IMR-90 (cell line): ENCODE results near the gene CLEC6A. TPM values are rescaled to one million over a fixed set of nuclear protein-coding genes. Genes with fewer than 3 reads are reported as not detected.

ENCODE experiments used
- ATAC-seq: fragments of 200-7000 bp; cut with Tn5 transposase; 2 replicates; pipeline ENCODE4 v1.9.1; 2020; ENCODE audit warnings: low read depth, mild to moderate bottlenecking, moderate library complexity
- BruUV-seq: library from RNA; stranded (reverse); fragments of 400-500 nt; replicated peaks from 2 replicates; lab custom pipeline; 2021; lab: Mats Ljungman, UMichigan
- CTCF ChIA-PET: fragments of 300-600 bp; formaldehyde crosslinking; extraction: SDS; loops from one replicate; lab custom pipeline; 2021; ENCODE audit warnings: antibody characterized with exemption; lab: Yijun Ruan, JAX
- POLR2A ChIA-PET: fragments of 300-600 bp; sonication (Branson Sonifier 250); formaldehyde crosslinking; loops from one replicate; lab custom pipeline; 2022; ENCODE audit warnings: antibody characterized with exemption; ENCODE audit not compliant: unreplicated experiment; lab: Charles Lee
- DNase-seq: peaks from one replicate; pipeline ENCODE4 v3.0.0; 2013
- H2AFZ ChIP-seq: replicated peaks from 2 replicates; pipeline ENCODE3; 2013; ENCODE audit warnings: low read length, mild to moderate bottlenecking; ENCODE audit not compliant: poor library complexity
- H2AK5ac ChIP-seq: 2 replicates; pipeline ENCODE4 v1.6.1; 2013; ENCODE audit warnings: low read depth, low read length, inconsistent platforms
- H2AK9ac ChIP-seq: replicated peaks from 2 replicates; pipeline ENCODE3; 2013; ENCODE audit warnings: mild to moderate bottlenecking, low read depth, low read length, moderate library complexity; ENCODE audit not compliant: poor library complexity
- H2BK120ac ChIP-seq: 2 replicates; pipeline ENCODE4 v1.6.1; 2013; ENCODE audit warnings: low read depth, low read length, inconsistent platforms
- H2BK15ac ChIP-seq: 3 replicates; pipeline ENCODE4 v1.6.1; 2013; ENCODE audit warnings: low read depth, low read length, inconsistent platforms
- H2BK20ac ChIP-seq: 2 replicates; pipeline ENCODE4 v1.6.1; 2013; ENCODE audit warnings: low read depth, mild to moderate bottlenecking, inconsistent platforms, low read length, moderate library complexity
- H2BK5ac ChIP-seq: 2 replicates; pipeline ENCODE4 v1.6.1; 2013; ENCODE audit warnings: mild to moderate bottlenecking, low read depth, low read length, inconsistent platforms; ENCODE audit not compliant: poor library complexity, severe bottlenecking
- H3K14ac ChIP-seq: replicated peaks from 2 replicates; pipeline ENCODE4 v1.6.1; 2013; ENCODE audit warnings: low read depth, low read length, inconsistent platforms
- H3K18ac ChIP-seq: 2 replicates; pipeline ENCODE4 v1.6.1; 2013; ENCODE audit warnings: low read depth, low read length, control low read depth
- H3K23ac ChIP-seq: 2 replicates; pipeline ENCODE4 v1.6.1; 2013; ENCODE audit warnings: low read depth, low read length, inconsistent platforms
- H3K27ac ChIP-seq: 2 replicates; pipeline ENCODE4 v1.5.1; 2013; ENCODE audit warnings: mild to moderate bottlenecking, control low read depth, low read length; ENCODE audit not compliant: insufficient read depth
- H3K27me3 ChIP-seq: 2 replicates; pipeline ENCODE4 v1.6.1; 2013; ENCODE audit warnings: low read length; ENCODE audit not compliant: control insufficient read depth, insufficient read depth
- H3K36me3 ChIP-seq: 2 replicates; pipeline ENCODE4 v1.6.1; 2013; ENCODE audit warnings: low read length, mixed read lengths; ENCODE audit not compliant: control insufficient read depth, insufficient read depth
- H3K4ac ChIP-seq: 2 replicates; pipeline ENCODE4 v1.6.1; 2013; ENCODE audit warnings: low read depth, low read length, inconsistent platforms
- H3K4me1 ChIP-seq: 2 replicates; pipeline ENCODE4 v1.6.1; 2013; ENCODE audit warnings: low read length, mixed read lengths; ENCODE audit not compliant: control insufficient read depth, insufficient read depth
- H3K4me2 ChIP-seq: 2 replicates; pipeline ENCODE4 v1.6.1; 2013; ENCODE audit warnings: low read depth, mild to moderate bottlenecking, control low read depth, low read length, moderate library complexity
- H3K4me3 ChIP-seq: 2 replicates; pipeline ENCODE4 v1.5.1; 2013; ENCODE audit warnings: low read depth, mild to moderate bottlenecking, control low read depth, low read length, moderate library complexity; ENCODE audit not compliant: insufficient read depth
- H3K56ac ChIP-seq: 2 replicates; pipeline ENCODE4 v1.6.1; 2013; ENCODE audit warnings: low read length, inconsistent platforms; ENCODE audit not compliant: insufficient read depth; ENCODE audit errors: extremely low read depth
- H3K79me1 ChIP-seq, 2 experiments: 2 replicates each; pipeline ENCODE4 v1.6.1; 2013; ENCODE audit warnings: low read length in 2 of 2, inconsistent platforms in 1 of 2, low read depth in 1 of 2
- H3K9ac ChIP-seq: 2 replicates; pipeline ENCODE4 v1.6.1; 2013; ENCODE audit warnings: low read depth, low read length, control low read depth
- H3K9me1 ChIP-seq: 2 replicates; pipeline ENCODE4 v1.6.1; 2013; ENCODE audit warnings: low read length, inconsistent platforms; ENCODE audit not compliant: insufficient read depth
- H3K9me3 ChIP-seq: 2 replicates; pipeline ENCODE4 v1.6.1; 2013; ENCODE audit warnings: low read length; ENCODE audit not compliant: control insufficient read depth, insufficient read depth
- H4K20me1 ChIP-seq: 2 replicates; pipeline ENCODE4 v1.6.1; 2013; ENCODE audit warnings: low read length, inconsistent platforms; ENCODE audit not compliant: insufficient read depth
- H4K5ac ChIP-seq: 2 replicates; pipeline ENCODE4 v1.6.1; 2013; ENCODE audit warnings: mild to moderate bottlenecking, low read depth, low read length, control low read depth
- H4K8ac ChIP-seq, 2 experiments: 2 replicates each; pipeline ENCODE4 v1.6.1; 2013; ENCODE audit warnings: low read depth in 2 of 2, low read length in 2 of 2, control low read depth in 1 of 2, inconsistent platforms in 1 of 2
- H4K91ac ChIP-seq: 2 replicates; pipeline ENCODE4 v1.6.1; 2013; ENCODE audit warnings: low read depth, low read length, inconsistent platforms; ENCODE audit not compliant: insufficient read depth
- BHLHE40 ChIP-seq: fragments of 150-350 bp; IDR thresholded peaks from 2 replicates; pipeline ENCODE4 v1.6.1; 2016; ENCODE audit warnings: mild to moderate bottlenecking, low read depth, low read length
- CEBPB ChIP-seq: IDR thresholded peaks from 2 replicates; pipeline ENCODE4 v1.6.1; 2012; ENCODE audit warnings: low read depth, low read length, improper control_type of control experiment
- CHD1 ChIP-seq: IDR thresholded peaks from 2 replicates; pipeline ENCODE4 v1.6.1; 2012; ENCODE audit warnings: low read depth, low read length, improper control_type of control experiment
- FOS ChIP-seq: fragments of 150-350 bp; IDR thresholded peaks from 2 replicates; pipeline ENCODE4 v1.6.1; 2016; ENCODE audit warnings: low read depth, low read length
- MAFK ChIP-seq: IDR thresholded peaks from 2 replicates; pipeline ENCODE4 v1.6.1; 2012; ENCODE audit warnings: low read depth, low read length, improper control_type of control experiment
- MAZ ChIP-seq: IDR thresholded peaks from 2 replicates; pipeline ENCODE4 v1.6.1; 2012; ENCODE audit warnings: low read depth, mild to moderate bottlenecking, low read length, improper control_type of control experiment, moderate library complexity, borderline replicate concordance
- MXI1 ChIP-seq: IDR thresholded peaks from 2 replicates; pipeline ENCODE4 v1.6.1; 2012; ENCODE audit warnings: low read depth, mild to moderate bottlenecking, low read length, moderate library complexity, borderline replicate concordance
- NFE2L2 ChIP-seq: fragments of 150-350 bp; IDR thresholded peaks from 2 replicates; pipeline ENCODE4 v1.6.1; 2016; ENCODE audit warnings: low read depth, mild to moderate bottlenecking, low read length
- POLR2A ChIP-seq: IDR thresholded peaks from 2 replicates; pipeline ENCODE4 v1.6.1; 2012; ENCODE audit warnings: mild to moderate bottlenecking, low read depth, low read length
- RAD21 ChIP-seq: IDR thresholded peaks from 2 replicates; pipeline ENCODE4 v1.6.1; 2012; ENCODE audit warnings: low read length, improper control_type of control experiment
- RCOR1 ChIP-seq: IDR thresholded peaks from 2 replicates; pipeline ENCODE4 v1.6.1; 2012; ENCODE audit warnings: mild to moderate bottlenecking, low read length, improper control_type of control experiment; ENCODE audit not compliant: insufficient replicate concordance
- RFX5 ChIP-seq: IDR thresholded peaks from 2 replicates; pipeline ENCODE4 v1.8.0; 2012; ENCODE audit warnings: low read depth, mild to moderate bottlenecking, low read length, moderate library complexity
- SMC3 ChIP-seq: fragments of 150-350 bp; IDR thresholded peaks from 2 replicates; pipeline ENCODE4 v1.6.1; 2016; ENCODE audit warnings: low read depth, mild to moderate bottlenecking, antibody characterized with exemption, low read length, moderate library complexity
- WGBS, 2 experiments: methylation state at CpG; one replicate each; pipeline versions ENCODE4 v1.1.5 to v1.1.7; 2013; ENCODE audit warnings: missing lambda C conversion rate in 2 of 2; ENCODE audit not compliant: insufficient read length in 1 of 2; ENCODE audit errors: extremely low coverage in 2 of 2; 5-methylcytosine and 5-hydroxymethylcytosine counted together
- dilution Hi-C: fragments of 300-500 bp; cut with HindIII; formaldehyde crosslinking; loops from one replicate; pipeline ENCODE4 v1.14.3; 2018; ENCODE audit warnings: low sequenced_read_pairs; ENCODE audit not compliant: unreplicated experiment
- in situ Hi-C: fragments of 300-500 bp; cut with MboI; formaldehyde crosslinking; loops from 3 replicates; pipeline ENCODE4 v1.14.3; 2019; ENCODE audit warnings: low sequenced_read_pairs, inconsistent platforms, mixed read lengths
- intact Hi-C: fragments of 100-400 bp; cut with micrococcal nuclease; formaldehyde crosslinking; loops from 2 replicates; pipeline ENCODE4 v1.10.0; 2022
- polyA plus RNA-seq, 3 experiments: library from polyadenylated mRNA; depleted of rRNA; stranded (reverse); fragments of >200 nt; gene quantifications; 2 replicates each; pipeline ENCODE4 v1.2.3, GENCODE V29; 2012; ENCODE audit warnings: low replicate concordance in 1 of 3
- total RNA-seq: library from RNA; depleted of rRNA; stranded (reverse); fragments of >200 nt; gene quantifications from 2 replicates; pipeline ENCODE4 v1.2.3, GENCODE V29; 2012
- TF ChIP-seq, protein P1 (sequence below): conservative IDR thresholded peaks from 2 replicates; pipeline ENCODE4 v1.5.1; 2012; ENCODE audit warnings: mild to moderate bottlenecking, low read depth, low read length, improper control_type of control experiment
- TF ChIP-seq, protein P2 (sequence below): fragments of 150-350 bp; IDR thresholded peaks from 2 replicates; pipeline ENCODE4 v1.6.1; 2016; ENCODE audit warnings: low read depth, mild to moderate bottlenecking, low read length, moderate library complexity, borderline replicate concordance
- TF ChIP-seq, protein P3 (sequence below): fragments of 150-350 bp; IDR thresholded peaks from 2 replicates; pipeline ENCODE4 v1.6.1; 2017; ENCODE audit warnings: mild to moderate bottlenecking, antibody characterized with exemption, low read length, low read depth

CLEC6A gene
- total and polyA plus RNA-seq, 2 of the 4 experiments (the other 2 are of a cell fraction), result not detected

DNA sequence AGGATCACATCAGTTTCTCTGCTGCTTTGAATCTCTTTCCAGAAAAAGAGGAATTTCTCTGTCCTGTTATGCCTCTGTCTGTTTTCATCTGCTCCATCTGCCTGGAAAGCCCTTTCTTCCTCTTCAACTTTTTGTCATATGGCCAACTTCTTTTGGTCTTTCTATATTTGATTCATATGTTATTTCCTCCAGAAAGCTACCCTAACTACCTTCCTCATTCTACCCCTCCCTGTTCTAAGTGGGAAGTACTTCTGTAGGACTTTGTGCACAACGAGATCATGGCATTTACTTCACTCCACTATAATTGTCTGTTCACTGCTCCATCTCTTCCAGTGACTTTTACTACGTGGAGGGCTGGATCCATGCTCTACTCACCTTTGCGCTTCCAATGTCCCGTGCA lies 63.4 kb downstream of the CLEC6A start:
- Histone ChIP-seq H2BK15ac (no peak overlapping the region), H3K27ac (no peak overlapping the region), H3K79me1 (no peaks in the 10 kb centered on the region), H4K8ac (no peak overlapping the region), H3K14ac (no peak overlapping the region), H3K18ac (no peak overlapping the region), H3K56ac (no peak overlapping the region), H3K9ac (no peak overlapping the region), H2BK20ac (no peak overlapping the region), H3K9me3 (no peaks in the 10 kb centered on the region), H3K23ac (no peak overlapping the region), H3K4me3 (no peak overlapping the region), H4K5ac (no peak overlapping the region), H2AK5ac (no peak overlapping the region), H3K4me1 (no peaks in the 10 kb centered on the region), H3K36me3 (no peaks in the 10 kb centered on the region), H3K27me3 (no peaks in the 10 kb centered on the region), H4K20me1 (no peaks in the 10 kb centered on the region), H3K4me2 (no peak overlapping the region), H2AFZ (no peak overlapping the region), H2AK9ac (no peak overlapping the region), H2BK5ac (no peak overlapping the region), H4K91ac (no peak overlapping the region), H3K9me1 (no peaks in the 10 kb centered on the region), H2BK120ac (no peak overlapping the region), H3K4ac (no peak overlapping the region)
- TF ChIP-seq FOS (no peak), SMC3 (no peak), MXI1 (no peak), POLR2A (no peak), RAD21 (no peak), NFE2L2 (no peak), RFX5 (no peak), MAZ (no peak), CHD1 (no peak), RCOR1 (no peak), MAFK (no peak), BHLHE40 (no peak), CEBPB (no peak)
- TF ChIP-seq, protein P1, sequence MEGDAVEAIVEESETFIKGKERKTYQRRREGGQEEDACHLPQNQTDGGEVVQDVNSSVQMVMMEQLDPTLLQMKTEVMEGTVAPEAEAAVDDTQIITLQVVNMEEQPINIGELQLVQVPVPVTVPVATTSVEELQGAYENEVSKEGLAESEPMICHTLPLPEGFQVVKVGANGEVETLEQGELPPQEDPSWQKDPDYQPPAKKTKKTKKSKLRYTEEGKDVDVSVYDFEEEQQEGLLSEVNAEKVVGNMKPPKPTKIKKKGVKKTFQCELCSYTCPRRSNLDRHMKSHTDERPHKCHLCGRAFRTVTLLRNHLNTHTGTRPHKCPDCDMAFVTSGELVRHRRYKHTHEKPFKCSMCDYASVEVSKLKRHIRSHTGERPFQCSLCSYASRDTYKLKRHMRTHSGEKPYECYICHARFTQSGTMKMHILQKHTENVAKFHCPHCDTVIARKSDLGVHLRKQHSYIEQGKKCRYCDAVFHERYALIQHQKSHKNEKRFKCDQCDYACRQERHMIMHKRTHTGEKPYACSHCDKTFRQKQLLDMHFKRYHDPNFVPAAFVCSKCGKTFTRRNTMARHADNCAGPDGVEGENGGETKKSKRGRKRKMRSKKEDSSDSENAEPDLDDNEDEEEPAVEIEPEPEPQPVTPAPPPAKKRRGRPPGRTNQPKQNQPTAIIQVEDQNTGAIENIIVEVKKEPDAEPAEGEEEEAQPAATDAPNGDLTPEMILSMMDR, result no peak
- TF ChIP-seq, protein P2, sequence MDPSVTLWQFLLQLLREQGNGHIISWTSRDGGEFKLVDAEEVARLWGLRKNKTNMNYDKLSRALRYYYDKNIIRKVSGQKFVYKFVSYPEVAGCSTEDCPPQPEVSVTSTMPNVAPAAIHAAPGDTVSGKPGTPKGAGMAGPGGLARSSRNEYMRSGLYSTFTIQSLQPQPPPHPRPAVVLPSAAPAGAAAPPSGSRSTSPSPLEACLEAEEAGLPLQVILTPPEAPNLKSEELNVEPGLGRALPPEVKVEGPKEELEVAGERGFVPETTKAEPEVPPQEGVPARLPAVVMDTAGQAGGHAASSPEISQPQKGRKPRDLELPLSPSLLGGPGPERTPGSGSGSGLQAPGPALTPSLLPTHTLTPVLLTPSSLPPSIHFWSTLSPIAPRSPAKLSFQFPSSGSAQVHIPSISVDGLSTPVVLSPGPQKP, result no peak
- TF ChIP-seq, protein P3, sequence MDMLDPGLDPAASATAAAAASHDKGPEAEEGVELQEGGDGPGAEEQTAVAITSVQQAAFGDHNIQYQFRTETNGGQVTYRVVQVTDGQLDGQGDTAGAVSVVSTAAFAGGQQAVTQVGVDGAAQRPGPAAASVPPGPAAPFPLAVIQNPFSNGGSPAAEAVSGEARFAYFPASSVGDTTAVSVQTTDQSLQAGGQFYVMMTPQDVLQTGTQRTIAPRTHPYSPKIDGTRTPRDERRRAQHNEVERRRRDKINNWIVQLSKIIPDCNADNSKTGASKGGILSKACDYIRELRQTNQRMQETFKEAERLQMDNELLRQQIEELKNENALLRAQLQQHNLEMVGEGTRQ, result no peak
- intact Hi-C loops, result no loop called here
- dilution Hi-C loops, result no loop called here
- no peak for ATAC-seq
- in situ Hi-C loops, result no loop called here
- DNase-seq, result no peak
- ChIA-PET POLR2A (no interaction called here), CTCF (no interaction called here)
- 92% methylated on average over 2 of the region's 4 CpGs; no CpG with 5 or more reads in 1 of the 2 experiments for WGBS, 2 experiments
- no TSS peak for BruUV-seq
